ENCODE results near the gene IMPG1.

IMPG1 gene

GRCh38 chr6:76035713-76036112 is 36.7 kb downstream of the IMPG1 start:
- POLR2A ChIA-PET: no interaction called here
- CTCF ChIA-PET: no interaction called here
- DNase-seq (ENCODE audit: extremely low spot score): no peak
- TF ChIP-seq, protein P1, sequence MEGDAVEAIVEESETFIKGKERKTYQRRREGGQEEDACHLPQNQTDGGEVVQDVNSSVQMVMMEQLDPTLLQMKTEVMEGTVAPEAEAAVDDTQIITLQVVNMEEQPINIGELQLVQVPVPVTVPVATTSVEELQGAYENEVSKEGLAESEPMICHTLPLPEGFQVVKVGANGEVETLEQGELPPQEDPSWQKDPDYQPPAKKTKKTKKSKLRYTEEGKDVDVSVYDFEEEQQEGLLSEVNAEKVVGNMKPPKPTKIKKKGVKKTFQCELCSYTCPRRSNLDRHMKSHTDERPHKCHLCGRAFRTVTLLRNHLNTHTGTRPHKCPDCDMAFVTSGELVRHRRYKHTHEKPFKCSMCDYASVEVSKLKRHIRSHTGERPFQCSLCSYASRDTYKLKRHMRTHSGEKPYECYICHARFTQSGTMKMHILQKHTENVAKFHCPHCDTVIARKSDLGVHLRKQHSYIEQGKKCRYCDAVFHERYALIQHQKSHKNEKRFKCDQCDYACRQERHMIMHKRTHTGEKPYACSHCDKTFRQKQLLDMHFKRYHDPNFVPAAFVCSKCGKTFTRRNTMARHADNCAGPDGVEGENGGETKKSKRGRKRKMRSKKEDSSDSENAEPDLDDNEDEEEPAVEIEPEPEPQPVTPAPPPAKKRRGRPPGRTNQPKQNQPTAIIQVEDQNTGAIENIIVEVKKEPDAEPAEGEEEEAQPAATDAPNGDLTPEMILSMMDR (IDR thresholded peaks at IDR 0.05; ENCODE audit: control extremely low read depth, extremely low read depth, low read depth, missing control alignments): no peak

DNA sequence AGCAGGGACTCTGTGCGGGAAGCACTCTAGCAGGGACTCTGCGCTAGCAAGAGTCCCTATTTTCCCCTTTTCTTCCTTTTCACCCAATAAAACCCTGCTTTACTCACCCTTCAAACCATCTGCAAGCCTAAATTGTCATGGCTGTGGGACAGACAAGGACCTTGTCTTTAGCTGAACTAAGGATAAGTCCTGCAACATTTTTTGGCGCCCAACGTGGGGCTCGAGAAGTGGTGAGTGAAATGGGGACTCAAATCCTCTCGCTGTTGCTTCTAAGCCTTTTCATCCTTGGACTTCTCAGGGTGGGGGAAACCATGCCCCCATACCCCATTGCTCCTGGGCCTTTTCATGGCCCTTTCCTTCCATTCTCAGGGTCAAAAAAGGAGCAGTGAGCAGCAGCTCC is 46.4 kb downstream of the IMPG1 start:
- DNase-seq (ENCODE audit: extremely low spot score): no peak
- ChIA-PET POLR2A (no interaction called here), CTCF (interaction anchor here (1.5 kb wide), 1 partner anchor 14 kb away, joined by 3 read pairs; no protein-coding TSS in a partner anchor)
- TF ChIP-seq, protein P1 (IDR thresholded peaks at IDR 0.05; ENCODE audit: control extremely low read depth, extremely low read depth, low read depth, missing control alignments): no peak

- ChIA-PET POLR2A (no interaction called here), CTCF (interaction anchor here (1.1 kb wide), 1 partner anchor 55 kb away, joined by 3 read pairs; no protein-coding TSS in a partner anchor)
- TF ChIP-seq, protein P1 (IDR thresholded peaks at IDR 0.05; ENCODE audit: control extremely low read depth, extremely low read depth, low read depth, missing control alignments): no peak
- no peak for DNase-seq (ENCODE audit: extremely low spot score)
Observed at GRCh38 chr6:76014626-76015530, 57.6 kb downstream of the IMPG1 start.

- CTCF ChIA-PET: no interaction called here
- no peak for DNase-seq (ENCODE audit: extremely low spot score)
- POLR2A ChIA-PET: no interaction called here
- TF ChIP-seq, protein P1 (IDR thresholded peaks at IDR 0.05; ENCODE audit: control extremely low read depth, extremely low read depth, low read depth, missing control alignments): no peak
Observed at GRCh38 chr6:76004202-76004601, 68.3 kb downstream of the IMPG1 start.

GRCh38 chr6:76003686-76004085 is 68.8 kb downstream of the IMPG1 start:
- ChIA-PET CTCF (no interaction called here), POLR2A (no interaction called here)
- no peak for DNase-seq (ENCODE audit: extremely low spot score)
- TF ChIP-seq, protein P1 (IDR thresholded peaks at IDR 0.05; ENCODE audit: control extremely low read depth, extremely low read depth, low read depth, missing control alignments): no peak

GRCh38 chr6:76003113-76003512 is 69.3 kb downstream of the IMPG1 start:
- ChIA-PET POLR2A (no interaction called here), CTCF (no interaction called here)
- no peak for DNase-seq (ENCODE audit: extremely low spot score)
- TF ChIP-seq, protein P1 (IDR thresholded peaks at IDR 0.05; ENCODE audit: control extremely low read depth, extremely low read depth, low read depth, missing control alignments): no peak

Data from GM10248 (cell line).